H1 (cell line): ENCODE measurements around the gene ARSB. TPM values are rescaled to one million over a fixed set of nuclear protein-coding genes. Genes with fewer than 3 reads are reported as not detected.

Experiments used
- CTCF ChIA-PET: fragments of 300-600 bp; sonication (Branson Sonifier 250); formaldehyde crosslinking; loops from one replicate; lab custom pipeline; 2021; ENCODE audit not compliant: partially characterized antibody; lab: Charles Lee
- POLR2A ChIA-PET: fragments of 300-600 bp; sonication (Branson Sonifier 250); formaldehyde crosslinking; loops from one replicate; lab custom pipeline; 2021; ENCODE audit warnings: inconsistent platforms; ENCODE audit not compliant: partially characterized antibody; lab: Charles Lee
- DNase-seq, 2 experiments: peaks; one replicate each; pipeline versions ENCODE4 v3.0.0 to v3.0.0-alpha.2; 2010 to 2022; ENCODE audit warnings: low spot score in 2 of 2, low read depth in 1 of 2, mixed read lengths in 1 of 2
- FAIRE-seq: peaks from 2 replicates; lab custom pipeline; 2011; peaks lifted over from hg19 to GRCh38; lab: Jason Lieb, UNC
- H2AFZ ChIP-seq: 2 replicates; pipeline ENCODE4 v1.8.1; 2012; ENCODE audit warnings: low read length, inconsistent platforms
- H2AK5ac ChIP-seq: 2 replicates; pipeline ENCODE4 v1.6.1; 2013; ENCODE audit warnings: low read depth, low read length
- H2BK120ac ChIP-seq: replicated peaks from 2 replicates; pipeline ENCODE3; 2013; ENCODE audit warnings: low read depth, low read length, inconsistent platforms
- H2BK12ac ChIP-seq: 2 replicates; pipeline ENCODE4 v1.6.1; 2013; ENCODE audit warnings: low read depth, low read length
- H2BK15ac ChIP-seq: 2 replicates; pipeline ENCODE4 v1.6.1; 2013; ENCODE audit warnings: low read length
- H2BK20ac ChIP-seq: 2 replicates; pipeline ENCODE4 v1.6.1; 2013; ENCODE audit warnings: low read length
- H2BK5ac ChIP-seq: 2 replicates; pipeline ENCODE4 v1.6.1; 2013; ENCODE audit warnings: low read depth, low read length
- H3K14ac ChIP-seq: 2 replicates; pipeline ENCODE4 v1.6.1; 2013; ENCODE audit warnings: inconsistent platforms; ENCODE audit not compliant: insufficient read length
- H3K18ac ChIP-seq: 2 replicates; pipeline ENCODE4 v1.6.1; 2013; ENCODE audit warnings: low read length; ENCODE audit errors: extremely low read depth
- H3K23ac ChIP-seq: 2 replicates; pipeline ENCODE4 v1.6.1; 2013; ENCODE audit warnings: inconsistent platforms; ENCODE audit not compliant: insufficient read length
- H3K23me2 ChIP-seq: 2 replicates; pipeline ENCODE4 v1.6.1; 2013; ENCODE audit warnings: low read depth, low read length
- H3K27ac ChIP-seq: 2 replicates; pipeline ENCODE4 v1.6.1; 2011; ENCODE audit warnings: low read depth, low read length, inconsistent platforms
- H3K27me3 ChIP-seq, 4 experiments: replicated peaks in 1 of 4; 1 replicate in 1 of 4; 2 replicates in 3 of 4; pipeline versions ENCODE4 v1.6.1 to v1.8.1; 2011 to 2013; ENCODE audit warnings: low read length in 3 of 4, mild to moderate bottlenecking in 3 of 4, inconsistent platforms in 2 of 4, mixed read lengths in 2 of 4, moderate library complexity in 1 of 4; ENCODE audit not compliant: control insufficient read depth in 3 of 4, insufficient read depth in 3 of 4; ENCODE audit errors: extremely low read depth in 1 of 4
- H3K36me3 ChIP-seq, 4 experiments: 2 replicates each; pipeline versions ENCODE4 v1.6.1 to v1.8.1; 2011 to 2013; ENCODE audit warnings: mild to moderate bottlenecking in 4 of 4, low read length in 3 of 4, moderate library complexity in 2 of 4, control low read depth in 1 of 4, inconsistent platforms in 1 of 4; ENCODE audit not compliant: insufficient read depth in 4 of 4, control insufficient read depth in 2 of 4
- H3K4ac ChIP-seq: replicated peaks from 2 replicates; pipeline ENCODE3; 2013; ENCODE audit warnings: low read length, low read depth, mixed read lengths, inconsistent platforms; ENCODE audit not compliant: insufficient read length
- H3K4me1 ChIP-seq, 4 experiments: replicated peaks in 1 of 4; 1 replicate in 1 of 4; 2 replicates in 3 of 4; pipeline versions ENCODE4 v1.6.1 to v1.8.1; 2011 to 2013; ENCODE audit warnings: low read length in 3 of 4, inconsistent platforms in 2 of 4, mixed read lengths in 1 of 4; ENCODE audit not compliant: insufficient read depth in 4 of 4, control insufficient read depth in 3 of 4
- H3K4me2 ChIP-seq, 2 experiments: 2 replicates each; pipeline versions ENCODE4 v1.6.1 to v1.8.1; 2011 to 2013; ENCODE audit warnings: low read depth in 2 of 2, low read length in 2 of 2, control low read depth in 1 of 2, inconsistent platforms in 1 of 2, mild to moderate bottlenecking in 1 of 2; ENCODE audit not compliant: insufficient read depth in 1 of 2
- H3K4me3 ChIP-seq, 4 experiments: fragments of 200-600, 300-600 bp in 1 of 4; sonication (generic), shearing (Covaris generic), sonication (Bioruptor Twin) in 1 of 4; 2 replicates each; pipeline versions ENCODE4 v1.5.1 to v1.8.1; 2011 to 2016; ENCODE audit warnings: low read length in 4 of 4, low read depth in 3 of 4, control low read depth in 2 of 4, inconsistent platforms in 2 of 4, mild to moderate bottlenecking in 2 of 4, mixed read lengths in 1 of 4, moderate library complexity in 1 of 4; ENCODE audit not compliant: insufficient read depth in 2 of 4; ENCODE audit errors: extremely low read depth in 1 of 4
- H3K56ac ChIP-seq: replicated peaks from 2 replicates; pipeline ENCODE3; 2013; ENCODE audit warnings: low read depth, mild to moderate bottlenecking, mixed read lengths, low read length, inconsistent platforms; ENCODE audit not compliant: insufficient read length
- H3K79me1 ChIP-seq: 2 replicates; pipeline ENCODE4 v1.6.1; 2013; ENCODE audit warnings: low read depth, low read length, control low read depth
- H3K79me2 ChIP-seq, 2 experiments: 2 replicates each; pipeline versions ENCODE4 v1.6.1 to v1.8.1; 2012 to 2013; ENCODE audit warnings: low read length in 2 of 2, mild to moderate bottlenecking in 2 of 2, inconsistent platforms in 1 of 2; ENCODE audit not compliant: insufficient read depth in 2 of 2, control insufficient read depth in 1 of 2
- H3K9ac ChIP-seq, 4 experiments: replicated peaks in 1 of 4; 1 replicate in 1 of 4; 2 replicates in 3 of 4; pipeline versions ENCODE4 v1.6.1 to v1.8.1; 2011 to 2013; ENCODE audit warnings: low read depth in 3 of 4, low read length in 3 of 4, control low read depth in 2 of 4, mild to moderate bottlenecking in 2 of 4, moderate library complexity in 2 of 4, inconsistent platforms in 1 of 4; ENCODE audit errors: extremely low read depth in 1 of 4
- H3K9me3 ChIP-seq, 2 experiments: 2 replicates each; pipeline versions ENCODE4 v1.6.1 to v1.8.1; 2012 to 2013; ENCODE audit warnings: mild to moderate bottlenecking in 2 of 2, moderate library complexity in 2 of 2, control low read depth in 1 of 2, inconsistent platforms in 1 of 2, low read depth in 1 of 2, low read length in 1 of 2, mixed read lengths in 1 of 2; ENCODE audit not compliant: insufficient read depth in 2 of 2
- H4K20me1 ChIP-seq, 2 experiments: replicated peaks in 1 of 2; 2 replicates each; pipeline versions ENCODE3 to v1.8.1; 2011 to 2013; ENCODE audit warnings: inconsistent platforms in 2 of 2, low read length in 2 of 2, mild to moderate bottlenecking in 1 of 2; ENCODE audit not compliant: insufficient read depth in 2 of 2, control insufficient read depth in 1 of 2
- H4K5ac ChIP-seq: 2 replicates; pipeline ENCODE4 v1.6.1; 2013; ENCODE audit warnings: low read length, low read depth, mixed read lengths, inconsistent platforms; ENCODE audit not compliant: insufficient read length
- H4K8ac ChIP-seq: 2 replicates; pipeline ENCODE4 v1.8.0; 2013; ENCODE audit warnings: mild to moderate bottlenecking, moderate library complexity, low read length, inconsistent platforms; ENCODE audit not compliant: insufficient read depth; ENCODE audit errors: extremely low read depth
- H4K91ac ChIP-seq: replicated peaks from 2 replicates; pipeline ENCODE3; 2013; ENCODE audit warnings: low read length, mixed read lengths, inconsistent platforms; ENCODE audit not compliant: insufficient read length
- FOSL1 ChIP-seq: IDR thresholded peaks from 2 replicates; pipeline ENCODE4 v1.6.1; 2011; ENCODE audit warnings: mild to moderate bottlenecking, low read depth, low read length, moderate library complexity; ENCODE audit not compliant: insufficient read depth
- TEAD4 ChIP-seq: IDR thresholded peaks from 2 replicates; pipeline ENCODE4 v1.6.1; 2012; ENCODE audit warnings: low read depth, low read length, inconsistent platforms, mixed read lengths
- WGBS, 2 experiments: shearing (Covaris generic) in 1 of 2; methylation state at CpG; one replicate each; pipeline versions ENCODE4 v1.1.6 to v1.1.7; 2013 to 2015; ENCODE audit warnings: low lambda C conversion rate in 2 of 2, mixed read lengths in 2 of 2, inconsistent platforms in 1 of 2, low coverage in 1 of 2, missing lambda C conversion rate in 1 of 2; ENCODE audit not compliant: insufficient replicate concordance in 2 of 2, insufficient coverage in 1 of 2, insufficient read length in 1 of 2; ENCODE audit errors: extremely low coverage in 1 of 2, missing lambda C conversion rate in 1 of 2; 5-methylcytosine and 5-hydroxymethylcytosine counted together
- polyA plus RNA-seq, 7 experiments: library from polyadenylated mRNA; depleted of rRNA in 3 of 7; stranded (reverse) in 5 of 7; unstranded in 2 of 7; fragments of >200 nt in 5 of 7; fragments of 200-250 nt in 2 of 7; gene quantifications; 1 replicate in 5 of 7; 2 replicates in 1 of 7; 4 replicates in 1 of 7; pipeline versions ENCODE4 v1.2.1 to v1.2.3, GENCODE V29; 2011 to 2013; ENCODE audit warnings: missing spikeins in 2 of 7, mixed read lengths in 2 of 7
- total RNA-seq: library from RNA; stranded (reverse); fragmentation: NEBNext Ultra II Directional; extraction: Animal tissue kit (Norgen Biotek cat#: 25700); gene quantifications from 2 replicates; pipeline ENCODE4 v1.2.1, GENCODE V29; 2021

ARSB gene
- total and polyA plus RNA-seq, 2 of the 8 experiments (the other 6 are each of a cell fraction or from before 2014, with no cell fraction given) = 6.4 to 13.9 TPM

DNA sequence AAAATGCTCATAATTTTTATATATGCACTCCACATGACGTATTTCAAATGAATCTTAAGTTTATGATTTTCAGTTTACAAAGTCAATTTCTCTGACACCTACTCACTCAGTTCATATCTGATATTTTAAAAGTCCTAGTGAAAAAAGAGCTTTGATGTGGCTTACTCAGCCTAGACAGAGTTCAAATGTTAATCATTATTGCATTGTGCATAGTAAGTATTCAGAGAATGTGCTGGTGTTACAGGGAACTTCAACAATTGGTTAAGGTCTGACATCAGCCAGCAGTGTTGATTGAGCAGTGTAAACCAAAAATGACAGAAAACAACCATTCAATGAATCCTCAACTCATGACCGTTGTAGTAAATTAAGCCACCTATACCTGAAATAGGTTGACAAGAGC is 189.4 kb downstream of the ARSB start:
- Histone ChIP-seq H3K56ac (no peak overlapping the region), H3K4me3 (no peak overlapping the region), H3K4me2 (no peak overlapping the region), H2BK5ac (no peak overlapping the region), H3K36me3 (no peaks in the 10 kb centered on the region), H3K79me2 (no peaks in the 10 kb centered on the region), H4K5ac (no peak overlapping the region), H2BK12ac (no peak overlapping the region), H2AK5ac (no peak overlapping the region), H3K23me2 (no peaks in the 10 kb centered on the region; the same call in 1 of the 2 replicates), H3K27me3 (no peaks in the 10 kb centered on the region), H3K14ac (no peak overlapping the region), H3K9me3 (peaks cover 2% of the 10 kb centered on the region in 2 experiments; a peak in 1 of 4 replicates), H2BK20ac (no peak overlapping the region), H4K8ac (no peak overlapping the region), H3K23ac (no peak overlapping the region), H3K4ac (no peak overlapping the region), H3K9ac (no peak overlapping the region), H3K27ac (no peak overlapping the region), H2BK120ac (no peak overlapping the region), H3K18ac (no peak overlapping the region), H4K91ac (no peak overlapping the region), H2AFZ (no peak overlapping the region), H4K20me1 (no peaks in the 10 kb centered on the region), H3K4me1 (no peaks in the 10 kb centered on the region), H3K79me1 (no peaks in the 10 kb centered on the region), H2BK15ac (no peak overlapping the region)
- TF ChIP-seq TEAD4 (0 out of 2 replicates have a peak, but pooled peaks have one; percentile 14), FOSL1 (no peak)
- CTCF ChIA-PET = interaction anchor here (0.7 to 1.6 kb wide), 8 partner anchors 8 to 255 kb away, joined by 3 to 7 read pairs (median 3); no protein-coding TSS in a partner anchor
- POLR2A ChIA-PET = interaction anchor here (0.8 kb wide), 1 partner anchor 149 kb away, joined by 3 read pairs; no protein-coding TSS in a partner anchor
- no peak for DNase-seq
- WGBS, 2 experiments = 91% methylated on average over 2 of the region's 2 CpGs; no CpG with 5 or more reads in 1 of the 2 experiments
- FAIRE-seq = no peak
